ENCODE results near the gene SLC18B1. TPM values are rescaled to one million over a fixed set of nuclear protein-coding genes. Genes with fewer than 3 reads are reported as not detected.

Gene SLC18B1
- 9.3 and 12.6 TPM in 2 replicates for total RNA-seq
- 18.7 and 24.8 TPM in 2 replicates for polyA plus RNA-seq

- H3K27ac ChIP-seq: peak within 1 kb of the TSS; percentile 34
- no peaks in the 10 kb centered on the region for H3K9me3 ChIP-seq (ENCODE audit: low read depth)
- no peaks in the 10 kb centered on the region for H3K4me1 ChIP-seq (ENCODE audit: low read depth)
- peak within 1 kb of the TSS; percentile 93 for H3K4me3 ChIP-seq
- peak; percentile 44 to 69 for DNase-seq (ENCODE audit: low read depth in 1 of 2, low spot score in 1 of 2)
- TF ChIP-seq CTCF (IDR thresholded peaks at IDR 0.05; ENCODE audit: low read depth, low read length): no peak
- no peaks in the 10 kb centered on the region for H3K36me3 ChIP-seq
- H3K27me3 ChIP-seq: no peaks in the 10 kb centered on the region
Observed at GRCh38 chr6:132797951-132798868, at the start of gene SLC18B1. Gene SLC18B1 (minus strand): TSS chr6:132798637. CDS start chr6:132798456, 181 bp downstream.

- TF ChIP-seq CTCF (IDR thresholded peaks at IDR 0.05; ENCODE audit: low read depth, low read length): no peak
- no peaks in the 10 kb centered on the region for H3K9me3 ChIP-seq (ENCODE audit: low read depth)
- H3K27me3 ChIP-seq: no peaks in the 10 kb centered on the region
- no peak overlapping the region for H3K4me3 ChIP-seq
- H3K27ac ChIP-seq: no peak overlapping the region
- H3K4me1 ChIP-seq (ENCODE audit: low read depth): no peaks in the 10 kb centered on the region
- no peaks in the 10 kb centered on the region for H3K36me3 ChIP-seq
- DNase-seq (ENCODE audit: low read depth in 1 of 2, low spot score in 1 of 2): no peak
Observed at GRCh38 chr6:132843316-132844035, 45.0 kb upstream of the SLC18B1 start.

GRCh38 chr6:132841966-132842365 is 43.5 kb upstream of the SLC18B1 start:
- no peak for TF ChIP-seq CTCF (IDR thresholded peaks at IDR 0.05; ENCODE audit: low read depth, low read length)
- no peaks in the 10 kb centered on the region for H3K36me3 ChIP-seq

GRCh38 chr6:132832891-132833290 is 34.5 kb upstream of the SLC18B1 start:
- no peak for DNase-seq (ENCODE audit: low read depth in 1 of 2, low spot score in 1 of 2)
- no peak for TF ChIP-seq CTCF (IDR thresholded peaks at IDR 0.05; ENCODE audit: low read depth, low read length)
- no peak overlapping the region for H3K4me3 ChIP-seq
- H3K36me3 ChIP-seq: no peaks in the 10 kb centered on the region
- H3K4me1 ChIP-seq (ENCODE audit: low read depth): peaks cover 8% of the 10 kb centered on the region
- no peaks in the 10 kb centered on the region for H3K9me3 ChIP-seq (ENCODE audit: low read depth)
- H3K27ac ChIP-seq: peak overlapping the region; percentile 53
- no peaks in the 10 kb centered on the region for H3K27me3 ChIP-seq

More at GRCh38 chr6:132841966-132842365, 43.5 kb upstream of the SLC18B1 start:
- Histone ChIP-seq H3K9me3 (ENCODE audit: low read depth) (no peaks in the 10 kb centered on the region), H3K27ac (no peak overlapping the region), H3K4me3 (no peak overlapping the region), H3K27me3 (no peaks in the 10 kb centered on the region), H3K4me1 (ENCODE audit: low read depth) (no peaks in the 10 kb centered on the region)
- no peak for DNase-seq (ENCODE audit: low read depth in 1 of 2, low spot score in 1 of 2)

GRCh38 chr6:132830334-132830751 is 31.9 kb upstream of the SLC18B1 start:
- peak; percentile 59 for TF ChIP-seq CTCF (IDR thresholded peaks at IDR 0.05; ENCODE audit: low read depth, low read length)
- no peaks in the 10 kb centered on the region for H3K9me3 ChIP-seq (ENCODE audit: low read depth)

More at GRCh38 chr6:132830334-132830751, 31.9 kb upstream of the SLC18B1 start:
- Histone ChIP-seq H3K36me3 (no peaks in the 10 kb centered on the region), H3K27ac (no peak overlapping the region), H3K27me3 (no peaks in the 10 kb centered on the region), H3K4me3 (no peak overlapping the region), H3K4me1 (ENCODE audit: low read depth) (peaks cover 8% of the 10 kb centered on the region)
- peak; percentile 66 to 73 for DNase-seq (ENCODE audit: low read depth in 1 of 2, low spot score in 1 of 2)
